Tibial nerve (tissue), 4 donors: ENCODE results near the gene RAB4A.

Experiments used
- EP300 ChIP-seq, 2 donors: sonication (generic); formaldehyde crosslinking; IDR thresholded peaks; one replicate each; pipeline ENCODE4 v1.6.1; 2017; ENCODE audit warnings: antibody characterized with exemption in 2 of 2, mild to moderate bottlenecking in 1 of 2
- POLR2A ChIP-seq, 2 donors: fragments of 450-650 bp; IDR thresholded peaks; one replicate each; pipeline ENCODE4 v1.6.1; 2017; ENCODE audit warnings: antibody characterized with exemption in 2 of 2, mild to moderate bottlenecking in 2 of 2, moderate library complexity in 2 of 2
- TF ChIP-seq, protein P1 (sequence below), 5 experiments: fragments of 200-600 bp in 3 of 5; fragments of 450-650 bp in 2 of 5; sonication (generic) in 3 of 5; IDR thresholded peaks; one replicate each; pipeline ENCODE4 v1.5.1; 2016 to 2019; ENCODE audit warnings: antibody characterized with exemption in 5 of 5, mild to moderate bottlenecking in 3 of 5, moderate library complexity in 2 of 5

DNA sequence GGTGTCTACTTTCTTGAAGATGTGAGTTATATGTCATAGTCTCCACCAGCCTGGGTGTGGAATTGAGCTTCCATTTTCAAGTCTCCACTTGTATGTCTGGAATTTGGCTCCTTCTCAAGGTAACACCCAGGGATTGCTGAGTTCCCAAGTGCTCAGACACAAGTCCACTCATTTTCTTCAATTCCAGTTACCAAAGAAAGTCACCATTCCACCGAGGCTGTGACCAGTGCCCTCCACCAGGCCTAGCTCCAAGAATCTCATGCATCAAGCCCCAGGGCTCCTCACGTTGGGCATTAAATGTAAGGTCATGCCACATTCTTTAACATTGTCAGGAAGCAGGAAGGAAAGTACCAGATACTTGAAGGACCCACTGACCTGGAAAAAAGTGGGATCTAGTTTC lies 2.4 kb upstream of the RAB4A start:
- TF ChIP-seq, protein P1, sequence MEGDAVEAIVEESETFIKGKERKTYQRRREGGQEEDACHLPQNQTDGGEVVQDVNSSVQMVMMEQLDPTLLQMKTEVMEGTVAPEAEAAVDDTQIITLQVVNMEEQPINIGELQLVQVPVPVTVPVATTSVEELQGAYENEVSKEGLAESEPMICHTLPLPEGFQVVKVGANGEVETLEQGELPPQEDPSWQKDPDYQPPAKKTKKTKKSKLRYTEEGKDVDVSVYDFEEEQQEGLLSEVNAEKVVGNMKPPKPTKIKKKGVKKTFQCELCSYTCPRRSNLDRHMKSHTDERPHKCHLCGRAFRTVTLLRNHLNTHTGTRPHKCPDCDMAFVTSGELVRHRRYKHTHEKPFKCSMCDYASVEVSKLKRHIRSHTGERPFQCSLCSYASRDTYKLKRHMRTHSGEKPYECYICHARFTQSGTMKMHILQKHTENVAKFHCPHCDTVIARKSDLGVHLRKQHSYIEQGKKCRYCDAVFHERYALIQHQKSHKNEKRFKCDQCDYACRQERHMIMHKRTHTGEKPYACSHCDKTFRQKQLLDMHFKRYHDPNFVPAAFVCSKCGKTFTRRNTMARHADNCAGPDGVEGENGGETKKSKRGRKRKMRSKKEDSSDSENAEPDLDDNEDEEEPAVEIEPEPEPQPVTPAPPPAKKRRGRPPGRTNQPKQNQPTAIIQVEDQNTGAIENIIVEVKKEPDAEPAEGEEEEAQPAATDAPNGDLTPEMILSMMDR (IDR thresholded peaks at IDR 0.05), result no peak
- no peak for TF ChIP-seq EP300 (IDR thresholded peaks at IDR 0.05)
- TF ChIP-seq POLR2A (IDR thresholded peaks at IDR 0.05), result no peak
